NCI-H1048 (cell line): Measurements from ENCODE around the gene KHSRP.
"Not testable (repeated sequence)": the region's sequence is repeated elsewhere in the genome, so short reads cannot be mapped to it uniquely, and the experiment has no call there.

Experiments used
- DNase-seq: peaks from one replicate; lab custom pipeline; 2025; lab: John Stamatoyannopoulos, UW

The KHSRP gene

DNA sequence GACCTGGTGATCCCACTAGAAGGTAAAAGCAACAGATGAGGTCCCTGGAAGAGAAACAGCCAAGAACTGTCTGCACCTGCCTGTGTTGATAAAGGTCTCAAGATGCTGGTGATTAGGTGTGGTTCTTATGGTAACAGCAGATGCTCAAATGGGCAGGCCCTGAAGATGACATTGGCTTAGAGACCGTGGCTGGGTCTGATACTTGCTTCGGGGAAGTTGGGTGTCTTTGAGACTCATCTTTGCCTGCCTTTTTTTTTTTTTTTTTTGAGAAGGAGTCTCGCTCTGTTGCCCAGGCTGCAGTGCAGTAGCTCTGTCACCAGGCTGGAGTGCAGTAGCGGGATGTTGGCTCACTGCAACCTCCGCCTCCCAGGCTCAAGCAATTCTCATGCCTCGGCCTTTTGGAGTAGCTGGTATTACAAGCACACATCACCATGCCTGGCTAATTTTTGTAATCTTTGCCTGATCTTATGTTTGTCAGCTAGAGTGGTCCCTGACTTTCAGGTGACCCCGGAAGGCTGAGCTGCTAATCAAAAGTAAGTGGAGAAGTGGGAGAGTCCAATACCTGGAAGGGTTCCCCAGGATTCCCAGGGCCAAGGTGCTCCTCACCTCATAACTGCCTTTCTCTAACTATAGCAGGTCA, 27.1 kb upstream of the KHSRP start:
- no peak for DNase-seq

DNA sequence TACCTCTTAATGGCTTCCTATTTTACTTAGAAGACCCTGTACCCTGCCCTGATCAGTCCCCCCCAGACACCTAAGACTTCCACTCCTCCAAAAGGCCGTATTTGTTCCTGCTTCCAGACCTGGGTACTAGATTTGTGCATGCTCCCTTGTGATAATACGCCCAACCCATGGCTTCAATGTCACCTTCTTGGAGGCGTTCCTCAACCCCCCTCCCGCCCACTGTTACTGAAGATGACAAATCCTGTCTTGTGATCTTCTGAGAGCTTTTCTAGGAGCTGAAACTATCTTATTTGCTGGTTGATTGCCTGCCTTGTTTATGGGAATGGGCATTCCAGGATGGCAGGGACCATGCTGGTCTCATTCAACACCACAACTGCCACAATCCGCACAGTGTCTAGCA, 25.6 kb upstream of the KHSRP start:
- no peak for DNase-seq

DNA sequence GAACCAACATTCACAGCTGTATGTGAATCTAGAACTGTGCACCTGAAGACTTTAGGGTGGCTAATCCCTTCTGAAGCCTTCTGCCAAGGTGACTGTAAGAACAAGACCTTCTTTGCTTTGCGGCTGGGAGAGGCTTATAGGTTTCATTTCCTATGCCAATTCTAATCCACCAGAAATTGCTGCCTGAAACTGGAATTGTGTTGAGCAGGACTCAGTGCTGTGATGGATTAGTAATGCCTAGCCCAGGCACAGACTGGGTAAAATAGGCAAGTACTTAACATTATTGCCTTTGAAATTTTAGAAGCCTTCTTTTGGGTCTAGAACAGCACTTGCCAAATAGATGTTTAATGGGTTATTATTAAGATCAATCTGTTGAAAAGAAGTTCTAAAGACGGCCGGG, 23.4 kb upstream of the KHSRP start:
- DNase-seq = no peak

DNA sequence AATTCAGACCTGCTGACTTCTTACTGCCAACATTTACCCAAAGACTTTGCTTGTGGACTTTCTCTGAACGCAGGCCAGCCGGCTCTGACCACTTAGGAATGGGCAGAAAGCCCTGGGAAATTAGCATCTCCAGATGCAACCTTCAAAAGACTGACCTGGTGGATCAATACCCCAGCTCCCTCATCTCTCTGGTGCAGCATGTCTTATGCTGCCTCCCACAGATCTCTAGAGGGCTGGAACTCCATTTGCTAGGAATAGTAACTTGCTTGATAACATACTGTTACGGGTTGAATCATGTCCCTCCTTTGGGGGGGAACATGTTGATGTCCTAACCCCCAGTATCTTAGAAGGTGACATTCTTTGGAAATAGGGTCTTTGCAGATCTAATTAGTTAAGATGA, 21.8 kb upstream of the KHSRP start:
- no peak for DNase-seq

- no peak for DNase-seq
These were observed 19.4 kb upstream of the KHSRP start for GRCh38 chr19:6443986-6444385.

DNA sequence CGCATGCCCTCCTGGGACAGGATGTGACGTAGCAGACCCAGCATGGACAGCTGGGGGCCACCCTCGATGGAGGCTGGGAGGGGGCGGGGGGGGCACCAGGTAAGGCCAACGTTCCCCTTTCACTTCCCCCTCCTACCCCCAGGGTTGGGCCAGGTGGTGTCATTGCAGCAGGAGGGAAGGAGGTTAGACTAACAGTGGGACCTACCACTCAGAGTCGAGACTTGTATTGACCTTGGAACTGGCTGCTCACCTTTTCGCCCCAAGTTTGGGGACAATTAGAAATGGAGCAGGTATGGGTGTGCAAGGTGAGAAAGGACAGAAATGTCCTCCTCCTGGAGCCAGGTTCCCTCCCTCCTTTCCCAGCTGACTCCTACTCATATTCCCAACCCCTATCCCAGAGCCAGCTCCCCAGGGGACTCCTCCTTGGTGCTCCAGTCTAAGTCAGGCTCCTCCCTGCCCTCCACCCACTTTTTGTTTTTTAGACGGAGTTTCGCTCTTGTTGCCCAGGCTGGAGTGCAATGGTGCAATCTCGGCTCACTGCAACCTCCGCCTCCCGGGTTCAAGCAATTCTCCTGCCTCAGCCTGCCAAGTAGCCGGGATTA, 17.6 kb upstream of the KHSRP start:
- DNase-seq = no peak

DNA sequence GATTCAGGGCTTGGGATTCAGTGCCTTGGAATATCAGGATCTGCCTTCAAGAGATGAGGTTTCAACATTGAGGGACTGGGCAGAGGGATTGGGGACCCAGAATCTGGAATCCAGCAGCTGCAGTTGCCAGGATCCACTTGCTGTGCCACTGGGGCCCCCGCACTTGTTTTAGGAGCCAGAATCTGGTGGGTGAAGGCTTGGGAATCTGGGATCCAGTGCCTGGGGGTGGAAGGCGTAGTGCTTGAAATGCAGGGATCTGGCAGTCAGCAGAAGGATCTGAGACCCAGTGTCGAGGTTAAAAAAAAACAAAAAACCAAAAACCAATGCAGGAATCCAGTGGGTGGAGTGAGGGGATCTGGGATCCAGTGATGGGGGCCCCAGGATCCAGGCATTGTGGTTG, 16.3 kb upstream of the KHSRP start:
- DNase-seq = no peak

- no peak for DNase-seq
These were observed 15.1 kb upstream of the KHSRP start for GRCh38 chr19:6439743-6440142.

GRCh38 chr19:6433663-6434062, 9.1 kb upstream of the KHSRP start, which contains the start of gene SLC25A41:
Gene SLC25A41, minus strand, starts transcription at chr19:6433763. Its CDS starts 70 bp downstream, at chr19:6433693.
- no peak for DNase-seq

- no peak for DNase-seq
These were observed 8.6 kb upstream of the KHSRP start for GRCh38 chr19:6433165-6433564.

- DNase-seq = no peak
These were observed 7.3 kb upstream of the KHSRP start for GRCh38 chr19:6431891-6432290.

- DNase-seq = no peak
These were observed 5.0 kb upstream of the KHSRP start for GRCh38 chr19:6429419-6430221.

- DNase-seq = not testable (repeated sequence)
These were observed 4.2 kb upstream of the KHSRP start for GRCh38 chr19:6428692-6429418.

GRCh38 chr19:6427131-6427530, 2.5 kb upstream of the KHSRP start:
- DNase-seq = no peak

DNA sequence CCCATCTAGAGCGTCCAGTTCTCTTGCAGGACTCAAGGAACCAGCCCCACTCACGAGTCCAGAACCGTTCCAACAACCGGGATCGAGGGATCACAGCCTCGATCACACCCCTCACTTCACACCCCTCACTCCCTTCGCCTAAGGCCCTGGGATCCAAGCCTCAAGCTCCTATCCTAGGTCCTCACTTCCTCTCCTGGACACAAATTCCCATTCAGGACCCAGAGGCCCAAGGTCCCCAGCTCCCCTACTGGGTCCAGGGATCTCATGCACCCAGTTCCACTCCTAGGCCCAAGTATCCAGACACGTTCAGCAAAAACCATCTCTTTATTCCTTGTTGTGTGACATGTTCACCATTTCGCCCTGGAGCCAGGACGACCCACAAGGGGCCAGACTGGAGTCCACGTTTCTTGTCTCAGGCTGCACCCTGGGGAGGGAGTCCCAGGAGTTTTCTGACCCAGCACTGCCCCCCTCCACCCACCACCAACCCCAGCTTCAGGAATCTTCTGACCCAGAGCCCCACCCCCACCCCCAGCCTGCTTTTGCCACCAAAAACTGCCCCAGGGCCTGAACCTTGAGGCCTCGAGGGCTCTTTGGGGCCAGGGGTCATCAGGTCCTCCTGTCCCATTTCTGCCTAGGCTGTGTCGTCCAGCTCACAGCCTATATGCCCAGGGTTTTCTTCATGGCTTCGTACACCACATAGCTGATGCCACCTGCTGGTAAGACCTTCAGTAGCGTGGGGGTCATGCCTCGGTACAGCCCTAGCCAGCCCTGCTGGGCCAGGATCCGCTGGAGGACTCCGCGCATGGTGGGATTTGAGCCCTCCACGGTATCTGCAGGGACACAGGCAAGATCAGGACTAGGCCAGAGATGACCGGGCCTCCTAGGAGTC, 1.4 kb upstream of the KHSRP start:
- no peak for DNase-seq

GRCh38 chr19:6424939-6425731, 524 bp upstream of the KHSRP start:
- peak; percentile 100 for DNase-seq

GRCh38 chr19:6423499-6424194, 964 bp downstream of the KHSRP start:
- no peak for DNase-seq

DNA sequence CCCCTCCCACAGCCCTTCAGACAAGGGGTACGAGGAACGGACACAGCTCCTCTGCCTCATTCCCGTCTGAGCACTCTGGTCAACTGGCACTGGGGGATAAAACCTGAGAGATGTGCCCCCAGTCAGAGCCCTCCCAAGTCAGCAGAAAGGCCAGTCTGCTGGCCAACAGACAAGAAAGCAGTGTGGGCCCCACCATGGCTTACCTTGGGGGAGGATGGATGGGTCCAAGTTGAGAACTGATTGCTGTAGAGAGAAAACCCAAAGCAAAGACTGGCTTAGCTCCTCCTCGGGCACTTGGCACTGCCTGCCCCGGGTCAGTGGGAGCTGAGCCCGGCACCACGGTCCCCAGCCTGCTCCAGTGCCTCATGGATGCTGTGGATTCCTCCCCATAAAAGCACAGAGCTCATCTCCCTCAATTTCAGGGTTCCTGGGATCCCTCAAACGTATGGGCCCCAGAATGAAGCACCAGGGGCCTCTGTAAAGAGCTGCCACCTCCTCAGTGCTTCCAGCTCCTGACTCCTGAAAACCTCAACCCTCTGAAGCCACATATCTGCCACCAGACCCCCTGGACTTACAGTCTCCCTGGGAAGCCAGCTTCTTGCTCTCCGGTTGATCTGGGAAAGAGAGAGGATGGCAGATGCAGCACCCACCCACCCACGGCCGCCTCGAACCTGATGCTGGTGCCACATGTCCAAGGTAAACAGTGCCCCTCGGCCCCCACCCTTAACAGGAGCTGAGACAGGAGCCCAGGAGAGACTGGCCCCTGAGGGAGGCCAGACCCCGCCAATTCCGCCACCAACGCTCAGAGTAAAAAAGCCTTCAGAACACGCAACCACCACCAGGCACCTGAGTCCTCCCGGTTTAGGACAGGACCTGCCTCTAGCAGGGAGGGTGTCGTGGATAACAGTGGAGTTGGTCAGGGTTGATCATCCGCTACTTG, 3.3 kb downstream of the KHSRP start:
- no peak for DNase-seq

DNA sequence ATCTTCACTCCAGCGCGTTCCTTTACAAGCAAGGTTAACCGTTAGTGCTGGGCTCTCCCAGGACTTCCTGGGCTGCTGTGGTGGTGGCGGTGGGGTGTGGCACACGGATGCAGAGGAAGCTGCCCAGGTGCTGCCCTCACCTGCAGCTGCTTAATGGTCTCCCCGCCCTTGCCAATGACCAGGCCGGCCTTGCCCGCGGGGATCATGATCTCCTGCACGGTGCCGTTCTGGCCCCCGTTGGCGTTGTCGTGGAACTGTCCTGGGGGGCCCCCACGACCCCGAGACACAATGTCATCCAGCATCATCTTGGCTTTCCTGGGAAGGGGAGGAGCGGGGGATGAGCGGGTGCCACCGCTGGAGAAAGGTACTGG, 6.1 kb downstream of the KHSRP start:
- no peak for DNase-seq
